ENCODE measurements around the gene PTH2. TPM values are rescaled to one million over a fixed set of nuclear protein-coding genes. Genes with fewer than 3 reads are reported as not detected.
A peak's percentile ranks its signal among the peaks of the same experiment; 100 is the strongest.
"Not testable (repeated sequence)": the region's sequence is repeated elsewhere in the genome, so short reads cannot be mapped to it uniquely, and the experiment has no call there.

The PTH2 gene, protein sequence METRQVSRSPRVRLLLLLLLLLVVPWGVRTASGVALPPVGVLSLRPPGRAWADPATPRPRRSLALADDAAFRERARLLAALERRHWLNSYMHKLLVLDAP
- polyA plus RNA-seq, result not detected

DNA sequence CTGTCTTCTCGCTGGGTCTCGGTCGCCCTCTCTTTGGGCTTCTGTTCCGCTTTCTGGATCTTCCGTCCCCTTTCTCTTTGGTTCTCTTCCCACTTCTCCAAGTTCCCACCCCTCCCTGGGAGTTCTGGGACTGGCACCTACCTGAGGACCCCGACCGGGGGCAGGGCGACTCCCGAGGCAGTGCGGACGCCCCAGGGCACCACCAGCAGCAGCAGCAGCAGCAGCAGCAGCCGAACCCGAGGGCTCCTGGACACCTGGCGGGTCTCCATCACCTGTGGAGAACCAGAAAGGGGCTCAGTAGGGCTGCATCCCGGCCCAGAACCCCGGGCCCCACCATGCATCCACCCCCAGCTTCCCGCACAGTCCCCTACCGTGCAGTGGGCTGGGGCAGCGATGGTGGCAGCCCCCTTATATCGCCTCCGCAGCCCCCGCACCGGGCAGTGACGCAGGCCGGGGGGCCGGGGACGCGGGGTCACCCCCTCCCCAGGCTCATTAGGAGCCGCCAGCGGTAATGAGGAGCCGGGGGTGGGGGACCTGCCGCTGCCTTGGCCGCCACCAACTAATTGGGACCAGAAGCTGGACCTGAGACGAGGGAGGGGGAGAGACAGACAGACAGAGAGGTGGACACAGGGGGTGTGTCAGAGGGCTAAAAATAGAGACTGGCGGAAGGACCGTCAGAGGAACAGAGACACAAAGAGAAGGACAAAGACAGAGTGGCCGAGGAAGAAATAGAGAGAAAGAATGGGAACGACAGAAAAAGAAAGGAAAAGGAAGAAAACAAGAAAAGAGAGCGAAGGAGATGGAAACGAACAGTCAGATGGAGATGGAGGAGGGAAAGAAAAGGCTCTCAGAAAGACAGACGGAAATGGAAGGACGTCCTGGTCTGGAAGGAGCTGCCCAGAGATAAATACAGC lies at the start of gene PTH2:
TSS of gene PTH2 (minus strand) at position 371 of the 914 bp plus-strand sequence. CDS start at position 269, 102 bp downstream.
- Mint-ChIP-seq H3K9me3 (peaks cover 0 to 2% (median 0%) of the 10 kb centered on the region in 6 donors), H3K4me3 (peak within 1 kb of the TSS; percentile 70 to 79 (median 76)), H3K27ac (no peak within 1 kb of the TSS), H3K27me3 (ENCODE audit: low read depth in 3 of 3) (peaks cover 49 to 63% (median 62%) of the 10 kb centered on the region in 3 donors), H3K36me3 (peaks cover 0 to 4% (median 3%) of the 10 kb centered on the region in 3 donors), H3K4me1 (peaks cover 35 to 53% of the 10 kb centered on the region in 2 donors)
- DNase-seq, result no peak

DNA sequence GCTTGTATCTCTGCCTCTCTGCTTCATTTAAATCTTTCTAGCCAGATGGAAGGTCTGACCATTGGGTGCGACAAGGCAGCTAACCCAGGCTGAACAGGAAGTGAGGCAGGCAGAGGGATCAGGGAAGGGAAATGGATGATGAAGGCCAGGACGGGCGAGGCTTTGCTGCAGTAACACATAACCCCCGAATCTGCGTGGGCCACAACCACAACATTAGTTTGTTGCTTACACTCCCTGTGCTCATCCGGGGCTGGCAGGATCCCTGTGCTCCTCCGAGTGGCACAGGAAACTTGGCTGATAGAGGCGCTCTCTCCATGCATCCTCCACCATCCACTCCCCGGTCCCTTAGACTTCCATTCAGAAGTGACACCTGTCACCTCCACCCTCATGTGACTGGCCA lies 49.7 kb upstream of the PTH2 start:
- Mint-ChIP-seq H3K36me3 (peaks cover 0 to 7% (median 4%) of the 10 kb centered on the region in 3 donors), H3K4me1 (peaks cover 64 to 70% of the 10 kb centered on the region in 2 donors), H3K4me3 (peak overlapping the region; percentile 57 to 95 (median 91))

DNA sequence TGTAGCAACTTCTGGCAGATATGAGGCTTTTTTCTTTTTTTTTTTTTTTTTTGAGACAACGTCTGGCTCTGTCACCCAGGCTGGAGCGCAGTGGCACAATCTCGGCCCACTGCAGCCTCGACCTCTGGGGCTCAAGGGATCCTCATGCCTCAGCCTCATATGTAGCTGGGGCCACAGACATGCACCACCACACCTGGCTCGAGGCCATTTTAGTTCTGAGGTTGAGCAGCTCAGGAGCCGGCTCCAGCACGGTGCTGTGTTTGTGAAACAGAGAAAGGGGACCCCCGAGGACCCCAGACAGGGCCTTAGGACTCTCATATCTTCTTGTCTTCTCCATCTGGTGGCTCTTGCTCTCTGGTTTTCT lies 47.4 kb upstream of the PTH2 start:
- no peaks in the 10 kb centered on the region for H3K9me3 Mint-ChIP-seq
- no peak for DNase-seq
- H3K27ac Mint-ChIP-seq, result peak overlapping the region; percentile 95 to 98 (median 97)
- H3K27me3 Mint-ChIP-seq (ENCODE audit: low read depth in 3 of 3), result peaks cover 15 to 30% (median 16%) of the 10 kb centered on the region in 3 donors
- peaks cover 0 to 4% (median 4%) of the 10 kb centered on the region in 3 donors for H3K36me3 Mint-ChIP-seq
- H3K4me1 Mint-ChIP-seq, result peaks cover 54 to 59% of the 10 kb centered on the region in 2 donors
- peak overlapping the region; percentile 62 to 75 (median 73) for H3K4me3 Mint-ChIP-seq

More for the DNA sequence above, 49.7 kb upstream of the PTH2 start:
- peak overlapping the region; percentile 85 to 98 (median 96) for H3K27ac Mint-ChIP-seq
- H3K9me3 Mint-ChIP-seq, result no peaks in the 10 kb centered on the region
- peaks cover 15 to 26% (median 18%) of the 10 kb centered on the region in 3 donors for H3K27me3 Mint-ChIP-seq (ENCODE audit: low read depth in 3 of 3)
- DNase-seq, result no peak

DNA sequence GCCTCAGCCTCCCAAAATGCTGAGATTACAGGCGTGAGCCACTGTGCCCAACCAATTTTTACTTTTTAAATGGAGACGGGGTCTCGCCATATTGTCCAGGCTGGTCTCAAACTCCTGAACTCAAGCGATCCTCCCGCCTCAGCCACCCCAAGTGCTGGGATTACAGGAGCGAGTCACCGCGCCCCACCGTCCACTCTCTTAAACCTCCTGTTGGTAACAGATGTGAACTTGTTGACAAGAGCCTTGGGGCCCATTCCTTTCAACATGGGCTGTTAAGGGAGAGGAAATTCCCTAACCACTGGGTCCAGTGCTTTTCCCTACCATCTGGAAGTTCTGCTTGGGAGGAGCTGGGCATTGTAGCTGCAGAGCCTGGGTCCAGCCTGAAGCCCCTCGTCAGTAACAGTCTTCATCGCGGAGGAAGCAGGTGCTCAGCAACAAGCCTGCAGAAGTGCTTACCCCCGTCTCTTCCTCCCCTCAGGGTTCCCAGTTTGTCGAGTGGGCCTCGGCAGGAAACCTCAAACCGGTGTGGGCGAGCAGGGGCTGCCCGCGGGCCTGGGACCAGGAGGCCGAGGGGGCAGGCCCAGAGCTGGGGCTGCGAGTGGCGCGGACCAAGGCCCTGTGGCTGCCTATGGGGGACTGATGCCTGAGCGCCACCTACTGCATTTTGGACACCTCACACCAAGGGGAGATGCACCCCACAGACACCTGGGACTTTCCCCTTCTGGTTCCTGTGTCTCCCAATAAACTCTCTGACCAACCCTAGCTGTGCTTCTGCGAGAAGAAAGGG lies 46.8 kb upstream of the PTH2 start:
- no peaks in the 10 kb centered on the region for H3K9me3 Mint-ChIP-seq
- peak; percentile 94 to 96 (median 95) for DNase-seq
- peak overlapping the region; percentile 95 to 98 (median 97) for H3K27ac Mint-ChIP-seq
- H3K36me3 Mint-ChIP-seq, result peaks cover 0 to 4% (median 4%) of the 10 kb centered on the region in 3 donors
- H3K4me3 Mint-ChIP-seq, result peak overlapping the region; percentile 62 to 75 (median 73)
- peaks cover 15 to 30% (median 16%) of the 10 kb centered on the region in 3 donors for H3K27me3 Mint-ChIP-seq (ENCODE audit: low read depth in 3 of 3)
- H3K4me1 Mint-ChIP-seq, result peaks cover 49 to 54% of the 10 kb centered on the region in 2 donors

DNA sequence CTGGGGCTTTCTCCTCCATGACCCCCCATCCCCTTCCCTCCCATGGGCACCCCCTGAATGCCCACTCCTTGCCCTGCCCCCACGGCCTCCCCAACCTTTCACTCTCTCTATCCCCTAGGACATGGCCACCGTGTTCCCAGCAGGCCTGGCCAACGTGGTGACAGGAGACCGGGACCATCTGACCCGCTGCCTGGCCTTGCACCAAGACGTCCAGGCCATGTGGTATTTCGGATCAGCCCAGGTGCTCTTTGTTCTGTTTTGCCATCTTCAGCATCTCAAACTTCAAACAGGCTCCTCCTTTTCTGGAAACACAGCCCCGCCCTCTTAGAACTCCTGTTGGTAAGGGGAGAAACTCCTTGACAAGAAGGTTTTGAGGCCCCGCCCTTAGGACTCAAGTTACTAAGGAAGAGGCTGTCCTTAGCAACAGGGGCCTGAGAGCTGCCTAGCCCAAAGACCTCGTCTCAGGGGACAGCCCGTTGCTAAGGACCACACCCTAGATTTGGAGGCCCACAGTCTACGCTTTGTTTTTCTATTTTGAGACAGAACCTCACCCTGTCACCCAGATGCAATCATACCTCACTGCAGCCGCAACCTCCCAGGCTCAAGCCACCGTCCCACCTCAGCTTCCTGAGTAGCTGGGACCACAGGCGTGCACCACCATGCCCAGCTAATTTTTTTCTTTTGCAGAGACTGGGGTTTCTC lies 45.7 kb upstream of the PTH2 start:
- Mint-ChIP-seq H3K27me3 (ENCODE audit: low read depth in 3 of 3) (peaks cover 13 to 25% (median 13%) of the 10 kb centered on the region in 3 donors), H3K4me1 (peaks cover 42% of the 10 kb centered on the region in 2 donors), H3K27ac (peak overlapping the region; percentile 93 to 98 (median 97)), H3K4me3 (peak overlapping the region; percentile 60 to 85 (median 73)), H3K9me3 (no peaks in the 10 kb centered on the region), H3K36me3 (peaks cover 0 to 4% (median 4%) of the 10 kb centered on the region in 3 donors)
- DNase-seq, result peak; percentile 97

DNA sequence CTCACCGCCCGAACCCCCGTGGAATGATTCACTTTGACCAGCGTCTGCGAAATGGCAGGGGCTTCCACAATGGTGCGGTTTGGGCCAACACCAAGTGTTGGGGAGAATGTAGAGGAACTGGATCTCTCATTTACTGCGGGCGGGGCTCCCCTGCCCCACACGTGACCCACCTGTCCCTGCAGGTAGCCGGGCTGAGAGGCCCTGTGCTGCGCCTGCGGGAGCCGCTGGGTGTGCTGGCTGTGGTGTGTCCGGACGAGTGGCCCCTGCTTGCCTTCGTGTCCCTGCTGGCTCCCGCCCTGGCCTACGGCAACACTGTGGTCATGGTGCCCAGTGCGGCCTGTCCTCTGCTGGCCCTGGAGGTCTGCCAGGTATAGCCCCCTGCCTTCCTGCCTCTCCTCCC lies 45.0 kb upstream of the PTH2 start:
- H3K4me1 Mint-ChIP-seq, result peaks cover 35% of the 10 kb centered on the region in 2 donors
- peaks cover 13 to 25% (median 13%) of the 10 kb centered on the region in 3 donors for H3K27me3 Mint-ChIP-seq (ENCODE audit: low read depth in 3 of 3)
- H3K9me3 Mint-ChIP-seq, result no peaks in the 10 kb centered on the region
- H3K27ac Mint-ChIP-seq, result peak overlapping the region; percentile 93 to 98 (median 97)
- H3K4me3 Mint-ChIP-seq, result no peak overlapping the region
- DNase-seq, result no peak
- H3K36me3 Mint-ChIP-seq, result peaks cover 0 to 4% (median 4%) of the 10 kb centered on the region in 3 donors

DNA sequence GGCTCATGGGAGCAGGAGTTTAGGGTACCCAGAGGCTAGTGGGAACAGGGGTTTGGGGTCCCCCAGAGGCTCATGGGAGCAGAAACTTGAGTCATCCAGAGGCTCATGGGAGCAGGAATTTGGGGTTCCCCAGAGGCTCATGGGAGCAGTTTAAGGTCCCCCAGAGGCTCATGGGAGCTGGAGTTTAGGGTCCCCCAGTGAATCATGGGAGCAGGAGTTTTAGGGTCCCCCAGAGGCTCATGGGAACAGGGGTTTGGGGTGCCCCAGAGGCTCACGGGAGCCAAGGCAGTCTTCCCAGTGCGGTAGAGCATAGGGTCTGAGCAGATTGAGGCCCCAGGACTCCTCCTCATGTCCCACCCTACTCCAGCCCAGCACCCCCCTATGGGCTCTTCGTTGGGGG lies 42.1 kb upstream of the PTH2 start:
- no peak for DNase-seq
- peak overlapping the region in 2 of 6 donors; percentile 36 to 74 for H3K27ac Mint-ChIP-seq
- peaks cover 17 to 18% of the 10 kb centered on the region in 2 donors for H3K4me1 Mint-ChIP-seq
- peaks cover 11 to 22% (median 13%) of the 10 kb centered on the region in 3 donors for H3K27me3 Mint-ChIP-seq (ENCODE audit: low read depth in 3 of 3)
- H3K4me3 Mint-ChIP-seq, result no peak overlapping the region
- H3K36me3 Mint-ChIP-seq, result peaks cover 0 to 7% (median 4%) of the 10 kb centered on the region in 3 donors
- no peaks in the 10 kb centered on the region for H3K9me3 Mint-ChIP-seq

DNA sequence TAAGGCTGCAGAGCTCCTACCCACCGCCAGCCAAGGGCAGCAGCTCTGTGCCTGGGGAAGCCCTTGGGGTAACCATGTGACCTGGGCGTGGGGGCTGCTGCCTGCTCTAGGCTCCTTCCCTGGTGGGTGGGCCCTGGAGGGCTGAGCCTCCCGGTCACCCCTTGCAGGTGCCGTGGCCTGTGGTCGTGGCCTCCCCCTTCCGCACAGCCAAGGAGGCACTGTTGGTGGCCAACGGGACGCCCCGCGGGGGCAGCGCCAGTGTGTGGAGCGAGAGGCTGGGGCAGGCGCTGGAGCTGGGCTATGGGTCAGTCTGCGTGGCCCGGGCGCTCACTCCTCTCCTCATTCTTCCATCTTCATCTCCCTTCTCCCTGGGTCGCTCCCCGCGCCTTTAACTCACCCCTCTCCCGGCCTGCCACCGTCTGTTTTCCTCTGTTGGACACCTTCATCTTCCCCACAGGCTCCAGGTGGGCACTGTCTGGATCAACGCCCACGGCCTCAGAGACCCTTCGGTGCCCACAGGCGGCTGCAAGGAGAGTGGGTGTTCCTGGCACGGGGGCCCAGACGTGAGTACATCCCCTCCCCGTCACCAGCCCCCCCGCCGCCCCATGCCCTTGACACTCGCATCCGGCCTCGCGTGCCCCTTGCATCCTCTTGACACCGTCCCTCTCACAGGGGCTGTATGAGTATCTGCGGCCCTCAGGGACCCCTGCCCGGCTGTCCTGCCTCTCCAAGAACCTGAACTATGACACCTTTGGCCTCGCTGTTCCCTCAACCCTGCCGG lies 40.9 kb upstream of the PTH2 start:
- Mint-ChIP-seq H3K4me3 (no peak overlapping the region), H3K36me3 (peaks cover 0 to 9% (median 7%) of the 10 kb centered on the region in 3 donors), H3K4me1 (peaks cover 7% of the 10 kb centered on the region in 2 donors), H3K27me3 (ENCODE audit: low read depth in 3 of 3) (peaks cover 3 to 15% (median 5%) of the 10 kb centered on the region in 3 donors), H3K9me3 (no peaks in the 10 kb centered on the region), H3K27ac (peak overlapping the region in 1 of 6 donors; percentile 49)
- no peak for DNase-seq

DNA sequence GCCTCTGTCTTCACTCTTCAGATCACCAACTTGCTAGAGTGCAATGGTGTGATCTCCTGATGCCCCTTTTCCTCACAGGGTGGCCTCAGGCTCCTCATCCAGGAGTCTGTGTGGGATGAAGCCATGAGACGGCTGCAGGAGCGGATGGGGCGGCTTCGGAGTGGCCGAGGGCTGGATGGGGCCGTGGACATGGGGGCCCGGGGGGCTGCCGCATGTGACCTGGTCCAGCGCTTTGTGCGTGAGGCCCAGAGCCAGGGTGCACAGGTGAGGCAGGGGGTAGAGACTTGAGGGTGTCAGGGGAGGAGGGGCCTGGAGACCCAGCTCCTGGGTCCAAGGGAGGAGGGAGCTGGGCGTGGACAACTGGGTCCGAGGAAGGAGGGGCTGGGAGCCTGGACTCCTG lies 39.3 kb upstream of the PTH2 start:
- Mint-ChIP-seq H3K27me3 (ENCODE audit: low read depth in 3 of 3) (peaks cover 0 to 10% (median 0%) of the 10 kb centered on the region in 3 donors), H3K4me1 (no peaks in the 10 kb centered on the region), H3K4me3 (no peak overlapping the region), H3K36me3 (peaks cover 0 to 6% (median 4%) of the 10 kb centered on the region in 3 donors), H3K9me3 (no peaks in the 10 kb centered on the region), H3K27ac (no peak overlapping the region)
- no peak for DNase-seq

DNA sequence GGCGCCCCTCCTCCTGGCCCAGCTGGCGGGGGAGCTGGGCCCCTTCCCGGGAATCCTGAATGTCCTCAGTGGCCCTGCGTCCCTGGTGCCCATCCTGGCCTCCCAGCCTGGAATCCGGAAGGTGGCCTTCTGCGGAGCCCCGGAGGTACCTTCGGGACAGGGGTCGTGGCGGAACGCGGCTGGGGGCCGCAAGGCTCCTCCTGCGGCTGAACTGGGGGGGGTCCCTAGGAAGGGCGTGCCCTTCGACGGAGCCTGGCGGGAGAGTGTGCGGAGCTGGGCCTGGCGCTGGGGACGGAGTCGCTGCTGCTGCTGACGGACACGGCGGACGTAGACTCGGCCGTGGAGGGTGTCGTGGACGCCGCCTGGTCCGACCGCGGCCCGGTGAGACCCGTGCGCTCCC lies 38.4 kb upstream of the PTH2 start:
- Mint-ChIP-seq H3K27me3 (ENCODE audit: low read depth in 3 of 3) (peaks cover 0 to 5% (median 1%) of the 10 kb centered on the region in 3 donors), H3K27ac (no peak overlapping the region), H3K36me3 (peaks cover 4 to 6% (median 4%) of the 10 kb centered on the region in 3 donors), H3K4me3 (no peak overlapping the region), H3K9me3 (no peaks in the 10 kb centered on the region), H3K4me1 (peaks cover 0 to 2% of the 10 kb centered on the region in 2 donors)
- no peak for DNase-seq

DNA sequence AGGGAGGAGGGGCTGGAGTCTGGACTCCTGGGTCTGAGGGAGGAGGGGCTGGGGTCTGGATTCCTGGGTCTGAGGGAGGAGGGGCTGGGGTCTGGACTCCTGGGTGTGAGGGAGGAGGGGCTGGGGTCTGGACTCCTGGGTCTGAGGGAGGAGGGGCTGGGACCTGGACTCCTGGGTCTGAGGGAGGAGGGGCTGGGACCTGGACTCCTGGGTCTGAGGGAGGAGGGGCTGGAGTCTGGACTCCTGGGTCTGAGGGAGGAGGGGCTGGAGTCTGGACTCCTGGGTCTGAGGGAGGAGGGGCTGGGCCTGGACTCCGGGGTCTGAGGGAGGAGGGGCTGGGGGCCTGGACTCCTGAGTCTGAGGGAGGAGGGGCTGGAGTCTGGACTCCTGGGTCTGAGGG lies 37.9 kb upstream of the PTH2 start:
- not testable (repeated sequence) for DNase-seq; H3K27me3 Mint-ChIP-seq (ENCODE audit: low read depth in 3 of 3); H3K36me3 Mint-ChIP-seq; H3K27ac Mint-ChIP-seq; H3K4me1 Mint-ChIP-seq; H3K4me3 Mint-ChIP-seq; H3K9me3 Mint-ChIP-seq

DNA sequence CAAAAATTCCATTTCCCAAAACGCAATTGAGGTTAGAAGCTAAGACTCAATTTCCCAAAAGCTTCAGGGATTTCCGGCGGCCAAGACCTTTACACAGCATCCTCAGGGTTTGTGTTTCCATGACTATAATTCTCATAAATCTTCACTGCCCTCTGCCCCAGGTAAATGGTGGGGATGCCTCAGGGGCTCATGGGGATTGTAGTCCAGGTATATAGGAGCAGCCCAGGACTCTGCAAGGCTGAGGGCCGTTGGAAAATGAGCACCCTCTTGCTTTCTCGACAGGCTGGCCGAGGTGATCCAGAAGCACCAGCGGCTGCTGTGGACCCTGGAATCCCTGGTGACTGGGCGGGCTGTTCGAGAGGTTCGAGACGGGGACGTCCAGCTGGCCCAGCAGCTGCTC lies 36.1 kb upstream of the PTH2 start:
- no peak overlapping the region for H3K27ac Mint-ChIP-seq
- DNase-seq, result no peak
- no peak overlapping the region for H3K4me3 Mint-ChIP-seq
- peaks cover 4 to 6% (median 4%) of the 10 kb centered on the region in 3 donors for H3K36me3 Mint-ChIP-seq
- H3K4me1 Mint-ChIP-seq, result peaks cover under 1 to 6% of the 10 kb centered on the region in 2 donors
- peaks cover 0 to 5% (median 1%) of the 10 kb centered on the region in 3 donors for H3K27me3 Mint-ChIP-seq (ENCODE audit: low read depth in 3 of 3)
- H3K9me3 Mint-ChIP-seq, result no peaks in the 10 kb centered on the region
